ENCODE data around the gene SHC3. TPM values are rescaled to one million over a fixed set of nuclear protein-coding genes. Genes with fewer than 3 reads are reported as not detected.

Gene SHC3
- total RNA-seq, 1 experiment from 2014 or later, result 1.8 TPM

GRCh38 chr9:89032173-89032572 is 146.4 kb downstream of the SHC3 start:
- no peak overlapping the region for H3K4me2 ChIP-seq (ENCODE audit: insufficient read depth, insufficient read length, low read length)
- TF ChIP-seq, protein P1, sequence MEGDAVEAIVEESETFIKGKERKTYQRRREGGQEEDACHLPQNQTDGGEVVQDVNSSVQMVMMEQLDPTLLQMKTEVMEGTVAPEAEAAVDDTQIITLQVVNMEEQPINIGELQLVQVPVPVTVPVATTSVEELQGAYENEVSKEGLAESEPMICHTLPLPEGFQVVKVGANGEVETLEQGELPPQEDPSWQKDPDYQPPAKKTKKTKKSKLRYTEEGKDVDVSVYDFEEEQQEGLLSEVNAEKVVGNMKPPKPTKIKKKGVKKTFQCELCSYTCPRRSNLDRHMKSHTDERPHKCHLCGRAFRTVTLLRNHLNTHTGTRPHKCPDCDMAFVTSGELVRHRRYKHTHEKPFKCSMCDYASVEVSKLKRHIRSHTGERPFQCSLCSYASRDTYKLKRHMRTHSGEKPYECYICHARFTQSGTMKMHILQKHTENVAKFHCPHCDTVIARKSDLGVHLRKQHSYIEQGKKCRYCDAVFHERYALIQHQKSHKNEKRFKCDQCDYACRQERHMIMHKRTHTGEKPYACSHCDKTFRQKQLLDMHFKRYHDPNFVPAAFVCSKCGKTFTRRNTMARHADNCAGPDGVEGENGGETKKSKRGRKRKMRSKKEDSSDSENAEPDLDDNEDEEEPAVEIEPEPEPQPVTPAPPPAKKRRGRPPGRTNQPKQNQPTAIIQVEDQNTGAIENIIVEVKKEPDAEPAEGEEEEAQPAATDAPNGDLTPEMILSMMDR (conservative IDR thresholded peaks at IDR 0.05), result no peak

More at GRCh38 chr9:89032173-89032572, 146.4 kb downstream of the SHC3 start:
- Mint-ChIP-seq H3K9me3 (peaks cover 7 to 12% of the 10 kb centered on the region in 2 experiments), H3K27me3 (ENCODE audit: low read depth) (no peaks in the 10 kb centered on the region; the same call in 1 of the 2 replicates), H3K4me1 (no peaks in the 10 kb centered on the region), H3K27ac (no peak overlapping the region), H3K36me3 (ENCODE audit: insufficient read depth in 1 of 3, low read depth in 3 of 3) (peaks cover 0 to 3% (median 2%) of the 10 kb centered on the region in 3 experiments; a peak in 5 of 7 replicates), H3K4me3 (no peak overlapping the region)
- H3T11ph ChIP-seq (ENCODE audit: low read length), result no peak overlapping the region
- H3K4ac ChIP-seq (ENCODE audit: low read depth, low read length), result no peak overlapping the region
- H4K20me1 ChIP-seq (ENCODE audit: control insufficient read depth, insufficient read depth, insufficient read length), result no peaks in the 10 kb centered on the region
- H3K9me3 ChIP-seq (ENCODE audit: control insufficient read depth, low read depth, low read length), result no peaks in the 10 kb centered on the region
- H3K18ac ChIP-seq (ENCODE audit: insufficient read length, low read depth, low read length), result no peak overlapping the region
- H2AFZ ChIP-seq (ENCODE audit: low read length), result no peak overlapping the region
- no peak overlapping the region for H2AK5ac ChIP-seq (ENCODE audit: insufficient read length, low read length)
- no peak for DNase-seq
- no peak overlapping the region for H2BK12ac ChIP-seq (ENCODE audit: insufficient read length, low read depth, low read length)
- no peak overlapping the region for H2BK120ac ChIP-seq (ENCODE audit: low read depth, low read length, poor library complexity, severe bottlenecking)
- no peak overlapping the region for H2BK15ac ChIP-seq (ENCODE audit: low read depth, low read length)
- H3K14ac ChIP-seq (ENCODE audit: insufficient read depth, low read length), result no peak overlapping the region
- no peaks in the 10 kb centered on the region for H3K79me1 ChIP-seq (ENCODE audit: insufficient read depth, low read depth, low read length, poor library complexity, severe bottlenecking)
- H4K91ac ChIP-seq (ENCODE audit: insufficient read length, low read depth, low read length), result no peak overlapping the region
- WGBS (ENCODE audit: extremely low coverage, insufficient read length, low lambda C conversion rate), result no CpG with 5 or more reads among the region's 5 CpGs
- H3K56ac ChIP-seq (ENCODE audit: insufficient read length, low read depth, low read length), result no peak overlapping the region
- H3K23ac ChIP-seq (ENCODE audit: insufficient read length, low read depth, low read length), result no peak overlapping the region
- no peaks in the 10 kb centered on the region for H3K27me3 ChIP-seq (ENCODE audit: insufficient read depth, low read length)
- no peak overlapping the region for H2BK20ac ChIP-seq (ENCODE audit: low read depth, low read length, poor library complexity, severe bottlenecking)
- H3K9ac ChIP-seq (ENCODE audit: extremely low read depth, insufficient read length, low read length), result no peak overlapping the region
- no peaks in the 10 kb centered on the region for H3K79me2 ChIP-seq (ENCODE audit: insufficient read depth, low read length)
- no peaks in the 10 kb centered on the region for H3K23me2 ChIP-seq (ENCODE audit: insufficient read length, low read depth, low read length, poor library complexity, severe bottlenecking)
- no peak overlapping the region for H2BK5ac ChIP-seq (ENCODE audit: insufficient read length, low read length)
- H3K27ac ChIP-seq (ENCODE audit: insufficient read length, low read depth, low read length), result no peak overlapping the region
- no peak overlapping the region for H4K8ac ChIP-seq (replicated peaks; ENCODE audit: insufficient read length, low read depth, low read length)
- H4K5ac ChIP-seq (ENCODE audit: insufficient read length, low read depth, low read length), result no peak overlapping the region
- no peaks in the 10 kb centered on the region for H3K4me1 ChIP-seq (ENCODE audit: insufficient read depth, low read length)

Data from H9 (cell line).